ENCODE data around the gene MOGAT1. TPM values are rescaled to one million over a fixed set of nuclear protein-coding genes. Genes with fewer than 3 reads are reported as not detected.

MOGAT1 gene
- total and polyA plus RNA-seq, 9 of the 15 experiments (the other 6 are each of a cell fraction or from before 2014, with no cell fraction given): not detected

DNA sequence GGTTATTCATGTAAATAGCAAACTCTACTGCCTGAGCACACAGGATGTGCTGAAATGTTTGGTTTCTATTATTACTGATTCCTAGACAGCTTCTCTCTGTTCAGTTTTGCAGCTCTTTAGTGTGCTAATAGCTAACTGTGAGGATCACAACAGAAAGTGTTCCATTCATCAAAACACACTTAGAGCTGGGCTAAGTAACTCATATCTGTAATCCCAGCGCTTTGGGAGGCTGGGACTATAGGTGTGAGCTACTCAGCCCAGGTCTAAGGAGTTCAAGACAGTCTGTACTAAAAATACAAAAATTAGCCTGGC lies 63.2 kb downstream of the MOGAT1 start:
- Histone ChIP-seq H3K27ac (ENCODE audit: extremely low read depth, low read depth, low read length) (no peak overlapping the region), H3K36me3 (ENCODE audit: control insufficient read depth, insufficient read depth, low read length) (no peaks in the 10 kb centered on the region), H4K20me1 (replicated peaks; ENCODE audit: control insufficient read depth, insufficient read depth, low read length) (no peaks in the 10 kb centered on the region), H3K9ac (ENCODE audit: insufficient read depth in 1 of 2, low read depth in 2 of 2, low read length in 2 of 2) (no peak overlapping the region), H3K4me1 (replicated peaks in 1 of 2; ENCODE audit: control insufficient read depth in 2 of 2, insufficient read depth in 2 of 2, low read length in 2 of 2) (peaks cover 0 to 7% of the 10 kb centered on the region in 2 experiments; a peak in 2 of 5 replicates), H2AFZ (ENCODE audit: low read depth, low read length) (no peak overlapping the region), H3K4me2 (ENCODE audit: insufficient read depth, low read length) (no peak overlapping the region), H3K79me2 (ENCODE audit: control insufficient read depth, insufficient read depth, low read length) (no peaks in the 10 kb centered on the region), H3K9me3 (replicated peaks; ENCODE audit: control insufficient read depth, insufficient read depth, low read depth, low read length) (no peaks in the 10 kb centered on the region; the same call in 1 of the 2 replicates), H3K4me3 (no peak overlapping the region), H3K9me1 (ENCODE audit: control insufficient read depth, insufficient read depth, low read length) (no peaks in the 10 kb centered on the region), H3K27me3 (ENCODE audit: control insufficient read depth in 2 of 2, insufficient read depth in 2 of 2, low read length in 2 of 2) (no peaks in the 10 kb centered on the region)
- POLR2A ChIA-PET: no interaction called here
- WGBS (ENCODE audit: insufficient coverage, low coverage, missing lambda C conversion rate): 38% methylated on average over 1 of the region's 1 CpG
- FAIRE-seq (no peak), ATAC-seq (no peak; the same call in 2 of the 3 replicates), DNase-seq (ENCODE audit: extremely low read depth in 1 of 4, low spot score in 3 of 4) (no peak)
- BruUV-seq (replicated peaks): no TSS peak
- in situ Hi-C loops (cut with MboI) (no loop called here), intact Hi-C loops (cut with micrococcal nuclease) (no loop called here)
- CTCF ChIA-PET (ENCODE audit: low intra/inter-chr PET ratio): no interaction called here
- TF ChIP-seq LCOR (CRISPR knock-in tag; IDR thresholded peaks at IDR 0.05) (no peak), TRIM28 (IDR thresholded peaks at IDR 0.05) (no peak), TRIM24 (IDR thresholded peaks at IDR 0.05) (no peak), MAFG (tag; conservative IDR thresholded peaks at IDR 0.05) (no peak), KLF10 (CRISPR knock-in tag; IDR thresholded peaks at IDR 0.05) (no peak), MTF1 (CRISPR knock-in tag; IDR thresholded peaks at IDR 0.05; ENCODE audit: borderline replicate concordance) (no peak), SIN3B (IDR thresholded peaks at IDR 0.05; ENCODE audit: low read depth) (no peak), NR2F6 (CRISPR knock-in tag; IDR thresholded peaks at IDR 0.05) (no peak), KDM5B (IDR thresholded peaks at IDR 0.05; ENCODE audit: insufficient replicate concordance, low read depth, low read length) (no peak)
- TF ChIP-seq, protein P1, sequence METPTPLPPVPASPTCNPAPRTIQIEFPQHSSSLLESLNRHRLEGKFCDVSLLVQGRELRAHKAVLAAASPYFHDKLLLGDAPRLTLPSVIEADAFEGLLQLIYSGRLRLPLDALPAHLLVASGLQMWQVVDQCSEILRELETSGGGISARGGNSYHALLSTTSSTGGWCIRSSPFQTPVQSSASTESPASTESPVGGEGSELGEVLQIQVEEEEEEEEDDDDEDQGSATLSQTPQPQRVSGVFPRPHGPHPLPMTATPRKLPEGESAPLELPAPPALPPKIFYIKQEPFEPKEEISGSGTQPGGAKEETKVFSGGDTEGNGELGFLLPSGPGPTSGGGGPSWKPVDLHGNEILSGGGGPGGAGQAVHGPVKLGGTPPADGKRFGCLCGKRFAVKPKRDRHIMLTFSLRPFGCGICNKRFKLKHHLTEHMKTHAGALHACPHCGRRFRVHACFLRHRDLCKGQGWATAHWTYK (CRISPR knock-in tag; IDR thresholded peaks at IDR 0.05): no peak
- TF ChIP-seq, protein P2, sequence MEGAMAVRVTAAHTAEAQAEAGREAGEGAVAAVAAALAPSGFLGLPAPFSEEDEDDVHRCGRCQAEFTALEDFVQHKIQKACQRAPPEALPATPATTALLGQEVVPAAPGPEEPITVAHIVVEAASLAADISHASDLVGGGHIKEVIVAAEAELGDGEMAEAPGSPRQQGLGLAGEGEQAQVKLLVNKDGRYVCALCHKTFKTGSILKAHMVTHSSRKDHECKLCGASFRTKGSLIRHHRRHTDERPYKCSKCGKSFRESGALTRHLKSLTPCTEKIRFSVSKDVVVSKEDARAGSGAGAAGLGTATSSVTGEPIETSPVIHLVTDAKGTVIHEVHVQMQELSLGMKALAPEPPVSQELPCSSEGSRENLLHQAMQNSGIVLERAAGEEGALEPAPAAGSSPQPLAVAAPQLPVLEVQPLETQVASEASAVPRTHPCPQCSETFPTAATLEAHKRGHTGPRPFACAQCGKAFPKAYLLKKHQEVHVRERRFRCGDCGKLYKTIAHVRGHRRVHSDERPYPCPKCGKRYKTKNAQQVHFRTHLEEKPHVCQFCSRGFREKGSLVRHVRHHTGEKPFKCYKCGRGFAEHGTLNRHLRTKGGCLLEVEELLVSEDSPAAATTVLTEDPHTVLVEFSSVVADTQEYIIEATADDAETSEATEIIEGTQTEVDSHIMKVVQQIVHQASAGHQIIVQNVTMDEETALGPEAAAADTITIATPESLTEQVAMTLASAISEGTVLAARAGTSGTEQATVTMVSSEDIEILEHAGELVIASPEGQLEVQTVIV (CRISPR knock-in tag; IDR thresholded peaks at IDR 0.05; ENCODE audit: borderline replicate concordance): no peak
- TF ChIP-seq, protein P3, sequence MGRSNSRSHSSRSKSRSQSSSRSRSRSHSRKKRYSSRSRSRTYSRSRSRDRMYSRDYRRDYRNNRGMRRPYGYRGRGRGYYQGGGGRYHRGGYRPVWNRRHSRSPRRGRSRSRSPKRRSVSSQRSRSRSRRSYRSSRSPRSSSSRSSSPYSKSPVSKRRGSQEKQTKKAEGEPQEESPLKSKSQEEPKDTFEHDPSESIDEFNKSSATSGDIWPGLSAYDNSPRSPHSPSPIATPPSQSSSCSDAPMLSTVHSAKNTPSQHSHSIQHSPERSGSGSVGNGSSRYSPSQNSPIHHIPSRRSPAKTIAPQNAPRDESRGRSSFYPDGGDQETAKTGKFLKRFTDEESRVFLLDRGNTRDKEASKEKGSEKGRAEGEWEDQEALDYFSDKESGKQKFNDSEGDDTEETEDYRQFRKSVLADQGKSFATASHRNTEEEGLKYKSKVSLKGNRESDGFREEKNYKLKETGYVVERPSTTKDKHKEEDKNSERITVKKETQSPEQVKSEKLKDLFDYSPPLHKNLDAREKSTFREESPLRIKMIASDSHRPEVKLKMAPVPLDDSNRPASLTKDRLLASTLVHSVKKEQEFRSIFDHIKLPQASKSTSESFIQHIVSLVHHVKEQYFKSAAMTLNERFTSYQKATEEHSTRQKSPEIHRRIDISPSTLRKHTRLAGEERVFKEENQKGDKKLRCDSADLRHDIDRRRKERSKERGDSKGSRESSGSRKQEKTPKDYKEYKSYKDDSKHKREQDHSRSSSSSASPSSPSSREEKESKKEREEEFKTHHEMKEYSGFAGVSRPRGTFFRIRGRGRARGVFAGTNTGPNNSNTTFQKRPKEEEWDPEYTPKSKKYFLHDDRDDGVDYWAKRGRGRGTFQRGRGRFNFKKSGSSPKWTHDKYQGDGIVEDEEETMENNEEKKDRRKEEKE (IDR thresholded peaks at IDR 0.05; ENCODE audit: borderline replicate concordance in 1 of 2, control insufficient read depth in 1 of 2, low read depth in 2 of 2, low read length in 1 of 2): no peak
